Measurements from ENCODE around the gene GJC2. TPM values are rescaled to one million over a fixed set of nuclear protein-coding genes. Genes with fewer than 3 reads are reported as not detected.

The GJC2 gene
- total RNA-seq, 1 experiment from 2014 or later = 1.6 TPM

- Histone ChIP-seq H3K79me2 (ENCODE audit: insufficient read depth, low read length) (no peaks in the 10 kb centered on the region), H3K4me2 (ENCODE audit: insufficient read depth, insufficient read length, low read length) (no peak overlapping the region), H3K14ac (ENCODE audit: insufficient read depth, low read length) (no peak overlapping the region), H4K5ac (ENCODE audit: insufficient read length, low read depth, low read length) (no peak overlapping the region), H3K23me2 (ENCODE audit: insufficient read length, low read depth, low read length, poor library complexity, severe bottlenecking) (no peaks in the 10 kb centered on the region), H3K27me3 (ENCODE audit: insufficient read depth, low read length) (no peaks in the 10 kb centered on the region), H3K56ac (ENCODE audit: insufficient read length, low read depth, low read length) (no peak overlapping the region), H3K9me3 (ENCODE audit: control insufficient read depth, low read depth, low read length) (no peaks in the 10 kb centered on the region), H3T11ph (ENCODE audit: low read length) (no peak overlapping the region), H2BK120ac (ENCODE audit: low read depth, low read length, poor library complexity, severe bottlenecking) (no peak overlapping the region), H3K27ac (ENCODE audit: insufficient read length, low read depth, low read length) (no peak overlapping the region), H3K4me1 (ENCODE audit: insufficient read depth, low read length) (no peaks in the 10 kb centered on the region), H3K79me1 (ENCODE audit: insufficient read depth, low read depth, low read length, poor library complexity, severe bottlenecking) (no peaks in the 10 kb centered on the region), H2BK20ac (ENCODE audit: low read depth, low read length, poor library complexity, severe bottlenecking) (no peak overlapping the region), H3K18ac (ENCODE audit: insufficient read length, low read depth, low read length) (no peak overlapping the region), H4K91ac (ENCODE audit: insufficient read length, low read depth, low read length) (no peak overlapping the region), H2AK5ac (ENCODE audit: insufficient read length, low read length) (no peak overlapping the region), H3K4ac (ENCODE audit: low read depth, low read length) (no peak overlapping the region), H2BK15ac (ENCODE audit: low read depth, low read length) (no peak overlapping the region), H3K23ac (ENCODE audit: insufficient read length, low read depth, low read length) (no peak overlapping the region), H2BK12ac (ENCODE audit: insufficient read length, low read depth, low read length) (no peak overlapping the region), H2AFZ (ENCODE audit: low read length) (no peak overlapping the region), H4K20me1 (ENCODE audit: control insufficient read depth, insufficient read depth, insufficient read length) (no peaks in the 10 kb centered on the region), H3K9ac (ENCODE audit: extremely low read depth, insufficient read length, low read length) (no peak overlapping the region), H2BK5ac (ENCODE audit: insufficient read length, low read length) (no peak overlapping the region), H4K8ac (replicated peaks; ENCODE audit: insufficient read length, low read depth, low read length) (no peak overlapping the region)
- WGBS (ENCODE audit: extremely low coverage, insufficient read length, low lambda C conversion rate) = no CpG with 5 or more reads among the region's 12 CpGs
- Mint-ChIP-seq H3K4me1 (no peaks in the 10 kb centered on the region), H3K27ac (no peak overlapping the region), H3K27me3 (ENCODE audit: low read depth) (no peaks in the 10 kb centered on the region), H3K36me3 (ENCODE audit: insufficient read depth in 1 of 3, low read depth in 3 of 3) (no peaks in the 10 kb centered on the region; a peak in 1 of 7 replicates), H3K9me3 (no peaks in the 10 kb centered on the region), H3K4me3 (no peak overlapping the region)
- no peak for TF ChIP-seq CTCF (conservative IDR thresholded peaks at IDR 0.05)
- no peak for DNase-seq
These were observed 28.3 kb downstream of the GJC2 start for GRCh38 chr1:228177721-228178710.

Measured in H9 (cell line).